Measurements from ENCODE around the gene FHIT.

FHIT gene

DNA sequence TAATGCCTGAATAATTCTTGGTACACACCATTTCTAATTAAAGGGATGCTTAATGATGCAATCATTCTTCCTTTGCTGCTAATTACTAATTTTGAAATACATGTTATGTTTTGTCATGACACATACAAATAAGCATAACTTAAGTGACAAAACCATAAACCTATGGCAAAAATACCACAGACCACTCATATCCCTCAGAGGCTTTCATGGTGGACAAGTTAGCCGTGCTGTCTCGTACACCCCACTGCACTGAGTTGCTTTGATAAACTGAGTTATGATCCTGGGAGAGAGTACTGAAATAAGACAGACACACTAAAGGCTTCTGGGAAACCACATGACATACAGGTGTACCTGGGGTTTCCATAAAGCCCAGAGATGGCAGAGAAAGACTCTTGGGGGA lies 913.8 kb downstream of the FHIT start:
- no peak for DNase-seq (ENCODE audit: low read depth in 3 of 3)

DNA sequence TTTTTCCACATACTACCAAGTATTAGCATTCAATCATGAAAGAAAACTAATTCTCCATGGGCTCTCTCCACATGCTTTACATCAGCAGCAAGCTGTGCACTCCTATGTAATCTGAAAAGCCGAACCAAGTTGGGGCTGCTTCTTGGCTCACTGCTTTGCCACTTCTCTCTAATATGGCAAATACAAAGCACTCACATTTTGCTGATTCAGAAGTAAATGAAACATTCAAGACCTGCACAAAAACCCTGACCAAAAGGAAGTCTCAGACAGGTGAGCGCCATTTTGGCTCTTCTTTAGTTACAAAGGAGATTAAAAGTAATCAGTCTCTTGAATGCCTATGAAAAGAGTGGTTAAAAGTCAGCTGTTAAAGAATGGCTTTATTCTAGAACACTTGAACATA lies 915.2 kb downstream of the FHIT start:
- no peak for DNase-seq (ENCODE audit: low read depth in 3 of 3)

DNA sequence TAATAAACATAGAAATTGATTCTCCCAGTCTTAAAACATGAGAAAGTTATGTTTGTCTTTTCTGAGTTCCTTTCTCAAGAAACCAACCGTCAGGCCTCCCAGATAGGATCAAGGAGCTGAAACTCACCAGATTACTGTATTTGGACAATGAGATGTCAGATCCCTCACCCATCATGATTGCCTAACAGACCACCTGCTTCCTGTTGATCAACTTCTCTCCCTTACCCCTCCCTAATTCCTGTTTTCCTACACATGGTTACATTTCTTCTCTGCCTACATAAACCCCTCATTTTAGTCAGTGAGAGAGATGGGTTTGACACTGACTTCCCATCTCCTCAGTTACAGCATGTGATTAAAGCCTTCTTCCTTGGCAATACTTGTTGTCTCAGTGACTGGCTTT lies 917.5 kb downstream of the FHIT start:
- DNase-seq (ENCODE audit: low read depth in 3 of 3): no peak

DNA sequence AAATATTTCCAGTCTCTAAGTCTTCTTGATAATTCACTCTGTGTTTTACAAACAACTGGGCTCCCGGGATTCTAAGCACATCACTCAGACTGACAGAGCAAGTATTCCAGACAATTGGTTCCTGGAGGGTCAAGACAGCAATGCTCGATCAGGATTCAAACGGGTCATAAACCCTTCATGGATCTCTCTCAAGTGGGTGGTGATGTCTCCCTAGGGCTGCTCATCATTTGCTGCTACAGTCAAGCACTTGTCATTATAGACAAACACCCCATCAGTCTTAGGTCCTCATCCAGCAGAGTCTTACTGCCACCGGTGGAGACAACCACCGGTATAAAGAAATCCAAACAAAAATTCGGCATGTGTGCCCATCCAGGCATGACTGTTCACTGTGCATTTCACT lies 921.1 kb downstream of the FHIT start:
- DNase-seq (ENCODE audit: low read depth in 3 of 3): no peak

DNA sequence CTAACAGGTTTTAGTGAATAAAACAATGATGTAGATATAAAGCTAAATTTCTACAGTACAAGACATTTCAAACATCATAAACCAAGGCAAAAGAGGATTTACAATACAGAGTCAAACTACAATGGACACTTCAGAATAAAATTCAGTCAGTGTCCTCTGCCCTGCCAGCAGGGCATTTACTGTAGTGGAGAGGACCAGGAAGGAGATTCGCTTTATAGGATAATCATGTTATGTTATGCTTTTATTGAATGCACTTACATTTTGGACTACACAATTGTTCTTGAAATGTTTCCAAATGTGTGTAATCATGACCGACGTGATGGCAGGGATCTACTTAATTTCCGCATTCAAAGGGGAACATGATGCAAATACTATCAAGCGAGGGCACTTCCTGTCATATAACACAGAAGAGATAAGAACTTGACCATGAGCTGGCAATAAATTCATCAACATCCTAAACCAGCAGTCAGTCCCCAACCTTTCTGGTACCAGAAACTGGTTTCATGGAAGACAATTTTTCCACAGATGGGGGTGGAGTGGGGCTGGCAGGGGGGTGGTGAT lies 925.6 kb downstream of the FHIT start:
- DNase-seq (ENCODE audit: low read depth in 3 of 3): no peak

DNA sequence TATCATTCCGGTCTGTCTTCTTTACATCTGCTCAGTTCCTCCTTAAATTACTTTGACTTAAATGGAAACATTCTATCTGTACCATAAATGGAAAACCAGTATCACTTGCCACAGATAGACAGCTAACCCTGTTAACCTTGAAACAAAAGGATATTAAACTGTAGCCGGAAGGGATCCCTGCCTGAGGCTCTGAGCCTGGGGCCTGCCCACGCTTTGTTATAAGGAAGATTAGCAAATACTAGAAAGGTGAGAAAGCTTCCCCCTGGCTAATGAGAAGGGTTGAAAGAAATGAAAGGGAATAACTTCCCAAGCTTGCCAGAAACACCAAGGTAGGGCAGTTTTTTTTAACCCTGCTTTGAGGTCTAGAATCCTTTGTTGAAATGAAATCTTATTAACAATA lies 927.6 kb downstream of the FHIT start:
- DNase-seq (ENCODE audit: low read depth in 3 of 3): no peak

DNA sequence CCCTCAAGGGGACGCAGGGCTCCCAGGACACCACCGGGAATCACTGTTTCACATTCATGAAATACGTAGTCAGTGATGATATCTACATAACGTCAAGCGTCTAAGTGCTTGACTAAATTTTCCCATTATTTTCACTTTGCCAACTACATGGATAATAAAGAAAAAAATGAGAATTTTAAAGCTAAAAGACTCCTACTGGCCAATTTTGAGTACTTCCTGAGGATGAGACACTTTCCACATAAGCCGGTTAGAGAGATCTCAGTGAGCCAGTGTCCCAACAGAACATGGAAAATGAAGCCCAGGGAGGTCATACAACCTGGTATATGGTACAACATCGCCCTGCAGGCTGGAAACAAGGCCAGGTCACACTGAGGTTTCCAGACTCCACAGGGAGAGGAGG lies 928.1 kb downstream of the FHIT start:
- DNase-seq (ENCODE audit: low read depth in 3 of 3): no peak

DNA sequence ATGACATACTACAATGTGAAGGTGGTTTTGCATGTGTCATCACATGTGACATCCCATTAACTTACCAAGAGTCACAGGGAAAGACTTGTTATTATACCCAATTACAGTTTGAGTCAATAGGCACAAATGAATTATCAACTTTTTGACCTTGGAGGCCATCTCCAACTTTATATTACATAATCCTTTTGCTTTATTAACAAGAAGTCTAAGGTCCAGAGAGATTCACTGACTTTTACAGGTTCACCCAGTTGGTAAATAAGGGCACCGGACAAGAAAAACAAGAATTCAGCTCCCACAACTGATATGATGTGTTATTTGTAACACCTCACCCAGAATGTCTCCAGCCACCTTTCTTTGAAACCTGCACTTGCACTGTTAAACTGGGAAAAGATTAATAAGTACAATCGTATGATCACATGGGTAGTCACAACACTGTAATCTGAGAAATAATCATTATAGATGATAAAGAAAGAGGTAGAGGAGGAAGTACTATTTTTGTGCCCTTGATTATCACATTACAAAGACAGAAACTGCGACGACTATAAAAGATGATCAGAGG lies 928.9 kb downstream of the FHIT start:
- DNase-seq (ENCODE audit: low read depth in 3 of 3): no peak

DNA sequence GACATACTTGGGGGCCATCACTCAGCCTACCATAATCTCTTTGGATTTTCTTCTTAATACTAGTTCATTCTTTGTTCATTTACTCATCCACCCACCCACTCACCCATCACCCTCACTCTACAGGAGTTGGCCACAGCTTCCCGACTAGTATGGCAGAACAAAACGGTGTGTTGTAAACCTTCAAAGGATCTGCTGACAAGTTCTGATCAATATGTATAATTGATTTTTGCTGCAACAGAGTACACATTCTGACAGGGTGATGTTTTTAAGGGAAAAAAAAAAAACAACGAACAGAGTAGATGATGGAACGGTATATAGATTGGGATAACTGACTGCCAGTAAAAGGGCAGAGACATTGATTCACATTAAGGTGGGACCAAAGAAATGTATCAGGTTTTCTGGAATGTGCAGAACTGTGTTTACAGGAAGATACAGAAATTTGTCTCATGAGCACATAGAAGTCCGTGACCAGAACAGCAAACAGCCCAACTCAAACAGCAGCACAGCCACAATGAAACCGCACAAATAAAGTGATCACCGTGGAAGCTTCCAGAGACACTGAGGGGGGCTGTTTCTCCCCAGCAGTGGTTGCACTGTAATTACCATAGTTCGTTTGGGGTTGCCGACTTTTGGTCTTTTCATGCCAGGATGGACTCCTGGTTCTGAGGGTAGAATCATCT lies 931.9 kb downstream of the FHIT start:
- no peak for DNase-seq (ENCODE audit: low read depth in 3 of 3)

DNA sequence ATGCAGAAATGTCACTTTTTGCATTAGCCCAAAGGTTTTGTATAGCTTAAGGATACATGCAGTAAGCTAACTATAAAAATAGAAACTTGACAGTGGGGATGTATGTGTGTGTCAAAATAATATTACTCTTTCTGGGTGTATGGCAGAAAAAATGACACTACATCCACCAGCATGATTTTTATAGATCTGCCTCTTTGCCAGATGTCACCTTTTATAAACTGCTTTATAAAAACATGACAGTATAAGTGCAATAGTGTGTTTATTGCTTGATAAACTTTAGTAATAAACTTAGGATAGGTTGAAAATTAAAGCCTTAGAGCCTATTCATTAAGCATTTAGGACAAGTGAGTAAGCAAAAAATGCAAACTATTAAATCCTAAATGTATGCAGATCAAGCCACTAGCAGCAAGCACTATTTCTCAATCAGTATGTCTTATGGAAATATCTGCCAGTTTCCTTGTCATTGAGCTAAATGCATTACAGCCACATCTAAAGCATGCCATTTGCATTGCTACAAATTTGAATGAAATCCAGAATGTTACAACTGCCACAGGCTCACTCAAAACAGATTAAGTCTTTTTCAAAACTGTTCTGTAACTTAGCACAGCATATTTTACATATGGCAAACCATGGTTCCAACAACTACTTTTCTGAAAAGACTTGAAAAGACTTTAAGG lies 935.0 kb downstream of the FHIT start:
- no peak for DNase-seq (ENCODE audit: low read depth in 3 of 3)

DNA sequence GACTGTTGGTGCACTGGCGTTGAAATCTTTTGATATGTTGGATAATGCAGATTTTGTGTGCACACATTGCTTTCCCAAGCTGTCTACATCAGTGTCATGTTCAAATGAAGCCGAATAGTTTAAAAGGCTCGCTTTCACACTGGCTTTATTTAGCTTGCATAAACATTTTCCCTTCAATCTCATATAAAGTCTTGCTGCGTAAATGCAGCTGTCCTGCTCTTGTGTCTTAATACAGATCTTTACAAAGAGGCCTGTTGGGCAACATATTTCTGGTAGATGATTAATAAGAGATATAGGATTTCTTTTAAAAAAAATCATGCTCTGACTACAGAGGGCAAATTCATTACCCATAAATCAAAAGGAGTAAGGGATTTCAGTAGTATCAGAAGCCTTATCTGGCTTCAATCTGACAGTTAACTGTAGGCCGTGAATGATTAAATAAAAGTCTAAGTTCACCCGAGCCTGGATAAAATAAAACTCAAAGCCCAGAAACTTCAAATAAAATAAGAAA lies 937.2 kb downstream of the FHIT start:
- DNase-seq (ENCODE audit: low read depth in 3 of 3): no peak

DNA sequence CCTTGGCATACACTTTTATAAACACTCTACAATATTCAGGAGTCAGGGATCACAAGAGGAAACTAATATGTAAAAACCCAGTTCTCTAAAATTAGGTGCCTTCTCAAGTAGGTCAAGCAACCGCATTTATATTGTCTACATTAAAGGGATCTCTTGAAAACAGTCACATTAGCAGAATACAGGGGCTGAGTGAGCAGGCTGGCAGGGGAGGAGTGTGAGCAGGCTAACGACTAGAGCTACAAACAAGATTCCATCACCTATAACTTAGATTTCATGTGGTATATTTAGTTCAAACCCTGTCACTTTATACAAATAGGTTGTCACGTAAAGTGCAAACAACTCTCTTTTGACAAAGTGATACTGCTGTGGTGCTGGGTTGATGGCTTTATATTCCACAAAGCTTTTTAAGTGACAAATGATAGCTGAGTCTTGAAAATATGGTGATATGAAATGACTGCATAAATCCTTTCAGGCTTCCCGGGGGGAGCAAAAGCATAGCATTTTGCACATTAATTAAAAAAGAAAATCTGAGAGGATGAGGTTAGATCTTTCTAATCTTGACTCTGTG lies 937.9 kb downstream of the FHIT start:
- no peak for DNase-seq (ENCODE audit: low read depth in 3 of 3)

DNA sequence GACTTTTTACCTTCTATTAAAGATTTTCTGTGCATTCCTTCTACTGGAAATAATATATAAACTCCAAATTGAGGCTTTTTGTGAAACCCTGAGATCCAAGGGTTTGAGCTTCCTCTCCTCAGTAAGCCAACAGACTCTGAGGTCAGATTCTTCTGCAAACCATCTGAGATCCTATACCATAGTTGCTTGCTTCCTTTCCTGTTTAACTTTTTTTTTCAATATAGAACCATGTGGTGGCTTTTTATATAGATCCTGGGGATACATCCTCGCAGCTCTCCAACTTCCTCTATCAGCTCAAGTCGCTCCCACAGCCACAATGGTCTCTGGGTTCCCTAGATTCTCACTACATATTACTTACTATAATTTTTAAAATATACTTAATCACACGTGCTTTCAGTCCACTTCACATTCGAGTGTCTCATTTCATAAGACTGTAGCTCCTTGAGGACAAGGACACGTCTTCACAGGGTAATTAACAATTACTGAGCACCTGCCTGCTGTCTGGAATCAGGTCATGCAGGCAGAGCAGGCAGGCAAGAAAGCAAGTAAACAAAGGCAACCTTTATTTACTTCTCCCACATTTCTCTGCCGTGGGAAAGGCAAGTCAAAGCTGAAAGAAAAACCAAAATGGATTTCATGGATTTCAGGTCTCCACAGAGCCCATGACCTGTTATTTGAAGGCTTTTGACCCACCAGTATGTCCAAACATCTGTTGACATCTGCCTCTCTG lies 941.5 kb downstream of the FHIT start:
- no peak for DNase-seq (ENCODE audit: low read depth in 3 of 3)

DNA sequence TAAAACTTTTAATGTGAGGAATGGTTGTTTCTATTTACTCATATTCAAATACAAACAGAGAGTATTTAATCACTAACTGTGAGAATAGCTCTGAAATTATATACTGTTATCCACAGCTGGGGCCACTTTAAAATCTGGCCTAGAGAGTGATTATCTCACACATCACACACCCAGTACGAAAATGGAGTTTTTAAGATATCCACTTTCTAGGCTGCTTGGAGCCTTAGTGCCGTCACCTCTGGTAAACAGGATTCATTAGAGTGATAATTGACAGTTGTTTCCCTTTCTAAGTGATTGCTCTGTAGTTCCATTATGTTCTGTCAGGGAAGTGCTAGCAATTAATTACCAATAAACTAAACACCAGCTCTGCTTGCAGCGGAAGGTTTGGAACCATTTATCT lies 942.4 kb downstream of the FHIT start:
- no peak for DNase-seq (ENCODE audit: low read depth in 3 of 3)

DNA sequence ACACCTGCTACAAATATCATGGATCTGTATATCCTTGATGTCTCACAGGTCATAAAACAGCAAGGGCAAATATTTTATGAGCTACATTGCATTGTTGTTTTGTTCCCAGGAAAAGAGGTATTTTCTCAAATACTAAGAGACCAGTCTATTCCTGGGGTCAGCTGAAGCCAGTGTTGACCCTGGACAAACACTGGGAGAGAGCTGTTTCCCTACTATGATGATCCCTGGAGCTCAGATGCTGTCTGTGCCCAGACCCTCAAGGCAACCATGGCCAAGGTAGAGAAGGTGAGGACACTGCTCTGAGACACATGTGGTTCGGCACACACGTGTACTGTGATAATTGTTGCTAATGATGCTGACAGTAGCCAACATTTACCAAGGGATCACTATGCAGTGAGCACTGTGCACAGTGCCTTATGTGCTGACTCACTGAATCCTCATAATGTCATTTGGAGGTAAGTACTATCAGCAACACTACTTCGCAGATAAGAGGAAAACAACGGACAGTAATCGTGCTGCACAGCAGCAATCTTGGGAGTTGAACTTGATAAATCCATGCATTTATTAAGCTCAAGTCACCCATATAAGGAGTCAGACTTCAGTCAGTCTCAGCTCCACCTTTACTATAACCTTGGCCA lies 943.6 kb downstream of the FHIT start:
- no peak for DNase-seq (ENCODE audit: low read depth in 3 of 3)

DNA sequence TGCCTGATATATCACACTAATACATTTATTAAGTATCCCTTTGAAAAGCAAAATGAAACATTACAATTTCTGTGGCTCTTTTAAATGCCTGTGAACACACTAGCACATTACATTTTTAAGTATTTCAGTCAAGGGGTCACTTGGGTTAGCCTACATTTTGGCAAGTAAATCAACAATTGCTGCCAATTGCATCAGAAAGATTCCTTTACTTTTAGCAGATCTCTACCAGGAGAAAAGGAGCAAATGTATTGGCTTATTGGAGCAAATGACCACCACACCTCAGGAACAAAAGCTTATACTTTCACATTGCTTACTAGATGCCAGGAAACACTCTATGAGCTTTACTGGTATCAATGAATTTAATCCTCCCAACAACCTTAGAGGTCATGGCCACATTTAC lies 947.1 kb downstream of the FHIT start:
- DNase-seq (ENCODE audit: low read depth in 3 of 3): no peak

DNA sequence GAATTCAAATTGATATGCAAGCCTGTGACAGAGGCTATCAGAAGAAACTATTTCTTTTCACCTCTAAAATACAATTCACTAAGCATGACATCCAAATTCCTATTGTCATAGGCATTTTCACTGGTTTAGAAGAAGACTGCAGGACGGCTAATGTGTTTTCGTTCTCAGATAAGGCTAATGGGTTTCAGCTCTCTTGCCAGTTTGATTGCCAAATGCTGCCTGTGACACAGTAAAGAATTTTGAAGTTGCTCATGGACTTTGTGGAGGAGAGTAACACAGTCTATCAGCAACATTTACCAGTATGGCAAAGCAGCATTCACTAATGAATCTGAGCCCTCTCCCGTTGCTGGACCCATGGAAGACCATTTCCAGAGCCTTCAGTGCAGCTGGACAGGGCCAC lies 948.1 kb downstream of the FHIT start:
- DNase-seq (ENCODE audit: low read depth in 3 of 3): no peak

DNA sequence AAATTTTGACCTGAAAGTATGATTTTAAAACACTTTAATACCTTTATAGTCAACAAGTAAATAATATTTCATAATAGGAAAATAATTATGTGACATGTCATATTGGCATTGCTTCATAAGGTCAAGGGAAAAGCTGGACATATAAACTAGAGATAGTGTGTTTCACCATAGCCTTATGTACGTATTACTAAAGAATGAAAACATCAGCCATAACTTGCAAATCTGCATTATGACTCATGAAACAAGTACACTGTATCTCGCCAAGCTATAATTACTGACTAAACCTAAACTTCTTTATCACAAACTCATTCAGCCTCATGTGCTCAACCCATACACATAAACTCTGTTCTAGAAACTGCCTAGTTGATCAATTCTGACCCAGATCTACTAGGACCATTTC lies 950.1 kb downstream of the FHIT start:
- DNase-seq (ENCODE audit: low read depth in 3 of 3): no peak

DNA sequence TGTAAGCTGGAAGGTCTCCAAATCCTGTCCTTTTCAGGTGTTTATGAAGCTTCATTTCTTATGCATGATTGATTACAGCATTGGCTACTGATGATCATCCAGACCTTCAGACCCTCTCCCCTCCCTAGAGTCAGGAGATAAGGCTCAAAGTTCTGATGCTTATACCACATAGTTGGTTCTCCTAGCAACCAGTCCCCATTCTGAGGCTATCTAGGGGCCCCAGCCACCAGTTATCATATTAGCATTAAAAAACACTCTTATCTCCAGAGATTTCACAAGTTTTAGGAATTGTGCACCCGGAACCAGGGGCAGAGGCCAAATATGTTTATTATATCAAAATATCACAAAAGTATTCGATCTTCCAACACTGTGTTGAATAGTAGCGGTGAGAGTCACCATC lies 953.1 kb downstream of the FHIT start:
- no peak for DNase-seq (ENCODE audit: low read depth in 3 of 3)

DNA sequence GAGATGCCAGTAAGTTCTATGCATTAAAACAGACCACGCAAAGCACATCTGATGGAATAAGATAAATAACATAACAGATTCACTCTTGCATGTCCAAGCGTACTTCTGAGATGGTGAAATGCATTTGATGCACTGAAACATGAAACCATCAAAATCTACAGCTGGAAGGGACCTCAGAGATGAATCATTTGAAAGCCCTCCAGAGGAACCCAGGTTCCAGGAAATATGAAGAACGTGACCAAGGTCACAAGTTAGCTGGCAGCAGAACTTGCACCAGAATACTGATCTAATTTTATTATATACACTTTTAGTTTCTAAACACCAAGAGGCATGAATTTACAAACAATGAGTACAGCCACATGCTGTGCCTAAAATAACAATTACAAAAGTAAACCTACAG lies 957.1 kb downstream of the FHIT start:
- DNase-seq (ENCODE audit: low read depth in 3 of 3): no peak

DNA sequence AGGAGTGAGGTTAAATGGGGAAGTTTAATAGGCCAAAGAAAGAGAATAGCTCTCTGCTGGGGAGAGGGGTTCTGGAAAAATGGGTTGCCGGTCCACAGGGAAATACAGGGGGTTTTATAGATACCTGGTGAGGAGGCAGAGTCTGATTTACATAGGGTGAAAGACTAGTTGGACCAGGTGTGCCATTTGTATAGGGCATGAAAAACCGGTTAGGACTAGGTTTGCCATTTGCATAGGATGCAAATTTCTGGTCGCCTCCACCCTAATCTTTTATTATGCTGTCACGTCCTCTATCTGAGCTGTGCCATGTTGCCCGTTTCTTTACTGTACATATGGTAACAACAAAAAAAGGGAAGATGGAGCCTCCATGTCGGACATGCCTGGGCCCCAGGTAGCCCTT lies 960.1 kb downstream of the FHIT start:
- no peak for DNase-seq (ENCODE audit: low read depth in 3 of 3)

DNA sequence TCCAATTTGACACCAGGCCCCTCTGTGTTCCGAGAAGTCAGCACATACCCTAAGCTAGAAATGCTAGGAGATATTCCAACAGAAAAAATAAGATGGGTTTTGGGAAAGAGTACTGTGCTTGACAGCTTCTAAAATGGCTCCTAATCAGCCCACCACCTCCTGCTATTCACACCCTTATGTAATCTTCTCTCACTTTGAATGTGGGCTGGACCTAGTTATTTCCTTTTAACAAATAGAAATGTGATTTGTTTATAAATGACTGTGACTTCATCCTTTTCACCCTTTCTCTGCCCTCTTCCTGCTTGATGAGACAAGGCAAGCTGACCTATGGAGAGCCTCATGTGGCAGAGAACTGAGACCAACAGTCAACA lies 961.1 kb downstream of the FHIT start:
- no peak for DNase-seq (ENCODE audit: low read depth in 3 of 3)
